ENCODE results near the gene SUPT5H. TPM values are rescaled to one million over a fixed set of nuclear protein-coding genes. Genes with fewer than 3 reads are reported as not detected.
A peak's percentile ranks its signal among the peaks of the same experiment; 100 is the strongest.
"Not testable (repeated sequence)": the region's sequence is repeated elsewhere in the genome, so short reads cannot be mapped to it uniquely, and the experiment has no call there.

SUPT5H gene
- total RNA-seq, 1 donor from 2014 or later = 48.5 TPM

GRCh38 chr19:39448271-39448670, 2.9 kb downstream of the SUPT5H start:
- Histone ChIP-seq H4K20me1 (ENCODE audit: low read depth) (peaks cover 31% of the 10 kb centered on the region), H3K9me3 (ENCODE audit: low read depth) (no peaks in the 10 kb centered on the region), H3K27ac (no peak overlapping the region), H3K79me2 (ENCODE audit: low read depth) (peaks cover 90% of the 10 kb centered on the region), H2AFZ (replicated peaks) (no peak overlapping the region), H3K27me3 (no peaks in the 10 kb centered on the region), H3K9ac (no peak overlapping the region), H3K4me1 (peaks cover 5% of the 10 kb centered on the region), H3K36me3 (no peaks in the 10 kb centered on the region), H3K4me2 (no peak overlapping the region), H3F3A (ENCODE audit: low read depth) (peaks cover 8% of the 10 kb centered on the region), H3K4me3 (no peak overlapping the region)
- Mint-ChIP-seq H3K27me3 (ENCODE audit: insufficient read depth, low read depth) (peaks cover 3% of the 10 kb centered on the region), H3K27ac (no peak overlapping the region), H3K36me3 (peaks cover 25% of the 10 kb centered on the region), H3K4me3 (peak overlapping the region; percentile 55), H3K9me3 (no peaks in the 10 kb centered on the region), H3K4me1 (peaks cover 22% of the 10 kb centered on the region)
- DNase-seq (ENCODE audit: low spot score) = no peak
- TF ChIP-seq EZH2phosphoT487 (IDR thresholded peaks at IDR 0.05) (no peak), CTCF (IDR thresholded peaks at IDR 0.05) (no peak), EZH2 (IDR thresholded peaks at IDR 0.05) (no peak)

- Histone ChIP-seq H3K4me1 (peaks cover 5% of the 10 kb centered on the region), H3K36me3 (no peaks in the 10 kb centered on the region), H3F3A (ENCODE audit: low read depth) (peaks cover 4% of the 10 kb centered on the region), H3K9ac (no peak overlapping the region), H3K27ac (no peak overlapping the region), H3K27me3 (no peaks in the 10 kb centered on the region), H3K4me3 (no peak overlapping the region), H2AFZ (replicated peaks) (no peak overlapping the region), H4K20me1 (ENCODE audit: low read depth) (peaks cover 31% of the 10 kb centered on the region), H3K9me3 (ENCODE audit: low read depth) (no peaks in the 10 kb centered on the region), H3K4me2 (no peak overlapping the region), H3K79me2 (ENCODE audit: low read depth) (peaks cover 96% of the 10 kb centered on the region)
- H3K27me3 Mint-ChIP-seq (ENCODE audit: insufficient read depth, low read depth) = peaks cover 3% of the 10 kb centered on the region
- DNase-seq (ENCODE audit: low spot score) = no peak
- no peaks in the 10 kb centered on the region for H3K9me3 Mint-ChIP-seq
- H3K36me3 Mint-ChIP-seq = peaks cover 27% of the 10 kb centered on the region
- no peak overlapping the region for H3K4me3 Mint-ChIP-seq
- peaks cover 22% of the 10 kb centered on the region for H3K4me1 Mint-ChIP-seq
- TF ChIP-seq EZH2 (IDR thresholded peaks at IDR 0.05) (no peak), EZH2phosphoT487 (IDR thresholded peaks at IDR 0.05) (no peak), CTCF (IDR thresholded peaks at IDR 0.05) (no peak)
- H3K27ac Mint-ChIP-seq = peak overlapping the region; percentile 62
Observed at GRCh38 chr19:39449116-39449797, 3.9 kb downstream of the SUPT5H start.

- H3K27me3 ChIP-seq; H3K4me3 ChIP-seq; H3K4me2 ChIP-seq; H3K27me3 Mint-ChIP-seq (ENCODE audit: insufficient read depth, low read depth); H3K4me1 Mint-ChIP-seq; H3K27ac Mint-ChIP-seq; H3F3A ChIP-seq (ENCODE audit: low read depth); H3K9ac ChIP-seq; DNase-seq (ENCODE audit: low spot score); H3K27ac ChIP-seq; H2AFZ ChIP-seq (replicated peaks); H3K9me3 Mint-ChIP-seq; H3K4me1 ChIP-seq; H3K9me3 ChIP-seq (ENCODE audit: low read depth); H3K4me3 Mint-ChIP-seq; H3K36me3 ChIP-seq: not testable (repeated sequence)
- Histone ChIP-seq H3K79me2 (ENCODE audit: low read depth) (peaks cover 85% of the 10 kb centered on the region), H4K20me1 (ENCODE audit: low read depth) (peaks cover 31% of the 10 kb centered on the region)
- peaks cover 27% of the 10 kb centered on the region for H3K36me3 Mint-ChIP-seq
Observed at GRCh38 chr19:39451257-39451656, 5.9 kb downstream of the SUPT5H start.

- TF ChIP-seq CTCF (IDR thresholded peaks at IDR 0.05) (no peak), EZH2 (IDR thresholded peaks at IDR 0.05) (no peak), EZH2phosphoT487 (IDR thresholded peaks at IDR 0.05) (no peak)
- H3K9me3 ChIP-seq (ENCODE audit: low read depth) = no peaks in the 10 kb centered on the region
- no peak overlapping the region for H3K4me3 Mint-ChIP-seq
- H3K27me3 Mint-ChIP-seq (ENCODE audit: insufficient read depth, low read depth) = no peaks in the 10 kb centered on the region
- H3K79me2 ChIP-seq (ENCODE audit: low read depth) = no peaks in the 10 kb centered on the region
- no peak overlapping the region for H3K27ac Mint-ChIP-seq
- H3K9me3 Mint-ChIP-seq = no peaks in the 10 kb centered on the region
- no peaks in the 10 kb centered on the region for H3K36me3 ChIP-seq
- no peak overlapping the region for H3K4me3 ChIP-seq
- peaks cover 42% of the 10 kb centered on the region for H3K36me3 Mint-ChIP-seq
- no peaks in the 10 kb centered on the region for H3F3A ChIP-seq (ENCODE audit: low read depth)
- no peak overlapping the region for H3K9ac ChIP-seq
- no peak overlapping the region for H3K4me2 ChIP-seq
- DNase-seq (ENCODE audit: low spot score) = no peak
- no peak overlapping the region for H2AFZ ChIP-seq (replicated peaks)
- no peaks in the 10 kb centered on the region for H3K4me1 ChIP-seq
- no peak overlapping the region for H3K27ac ChIP-seq
- no peaks in the 10 kb centered on the region for H3K4me1 Mint-ChIP-seq
- H3K27me3 ChIP-seq = no peaks in the 10 kb centered on the region
- H4K20me1 ChIP-seq (ENCODE audit: low read depth) = peaks cover 7% of the 10 kb centered on the region
Observed at GRCh38 chr19:39463403-39463802, 18.0 kb downstream of the SUPT5H start.

Measured in neural progenitor cell (in vitro differentiated cells).